ENCODE results near the gene DSN1. TPM values are rescaled to one million over a fixed set of nuclear protein-coding genes. Genes with fewer than 3 reads are reported as not detected.

Gene DSN1
- total RNA-seq, 1 experiment from 2014 or later = 40.8 TPM

DNA sequence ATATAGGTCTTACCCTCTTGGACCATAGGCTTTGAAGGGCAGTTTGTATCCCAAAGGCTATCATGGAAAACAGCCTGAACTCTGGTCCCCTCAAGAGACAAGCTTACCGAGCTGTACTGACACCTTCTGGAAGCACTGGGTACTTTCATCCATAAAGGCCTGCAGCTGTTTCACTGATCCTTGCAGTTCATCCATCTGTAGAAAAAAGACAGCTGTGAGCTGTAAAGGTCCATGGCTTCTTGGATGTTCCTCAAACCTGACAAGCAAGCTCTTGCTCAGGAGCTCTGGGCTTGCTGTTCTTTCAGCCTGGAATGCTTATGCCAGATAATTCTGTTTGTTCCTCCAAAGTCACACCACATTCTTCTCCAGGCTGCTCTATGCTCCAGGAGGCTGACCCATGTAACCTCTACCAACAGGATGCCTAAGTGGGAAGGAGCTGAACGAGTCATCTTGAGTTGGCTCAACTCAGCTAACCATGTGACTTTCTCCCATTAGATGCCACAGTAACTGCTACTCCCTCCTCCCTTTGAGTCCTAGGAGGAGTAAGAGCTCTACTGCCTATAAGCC is 18.8 kb downstream of the DSN1 start:
- Histone ChIP-seq H3K27me3 (replicated peaks; ENCODE audit: insufficient read depth, low read depth, low read length, poor library complexity) (no peaks in the 10 kb centered on the region), H3K36me3 (ENCODE audit: insufficient read depth, low read length, poor library complexity, severe bottlenecking) (peaks cover 74% of the 10 kb centered on the region), H3K4me1 (ENCODE audit: insufficient read depth, low read length, poor library complexity, severe bottlenecking) (no peaks in the 10 kb centered on the region), H3K4me3 (ENCODE audit: low read depth, low read length, poor library complexity, severe bottlenecking) (no peak overlapping the region), H3K9me3 (ENCODE audit: low read depth, low read length, poor library complexity, severe bottlenecking) (no peaks in the 10 kb centered on the region), H3K27ac (ENCODE audit: low read depth, low read length, poor library complexity, severe bottlenecking) (no peak overlapping the region)
- DNase-seq (ENCODE audit: low spot score) = peak; percentile 63
- TF ChIP-seq CTCF (conservative IDR thresholded peaks at IDR 0.05; ENCODE audit: low read depth, low read length) (peak; percentile 69), EZH2 (IDR thresholded peaks at IDR 0.05; ENCODE audit: borderline replicate concordance, low read depth, low read length, poor library complexity, severe bottlenecking) (no peak)
- no TSS peak for BruUV-seq (replicated peaks)
- ChIA-PET CTCF (interaction anchor here (0.7 to 1.3 kb wide), 5 partner anchors 22 to 142 kb away, joined by 3 to 4 read pairs (median 3); a partner anchor contains a TSS), POLR2A (ENCODE audit: low non-redundant PET) (interaction anchor here (0.6 kb wide), 1 partner anchor 173 kb away, joined by 4 read pairs; no protein-coding TSS in a partner anchor)
- intact Hi-C loops (cut with micrococcal nuclease; ENCODE audit: unreplicated experiment) = no loop called here

GRCh38 chr20:36752582-36752981 is 21.0 kb downstream of the DSN1 start:
- TF ChIP-seq CTCF (conservative IDR thresholded peaks at IDR 0.05; ENCODE audit: low read depth, low read length) = no peak
- TF ChIP-seq EZH2 (IDR thresholded peaks at IDR 0.05; ENCODE audit: borderline replicate concordance, low read depth, low read length, poor library complexity, severe bottlenecking) = no peak
- H3K4me1 ChIP-seq (ENCODE audit: insufficient read depth, low read length, poor library complexity, severe bottlenecking) = no peaks in the 10 kb centered on the region
- H3K36me3 ChIP-seq (ENCODE audit: insufficient read depth, low read length, poor library complexity, severe bottlenecking) = peaks cover 65% of the 10 kb centered on the region
- intact Hi-C loops (cut with micrococcal nuclease; ENCODE audit: unreplicated experiment) = no loop called here
- no peak overlapping the region for H3K4me3 ChIP-seq (ENCODE audit: low read depth, low read length, poor library complexity, severe bottlenecking)
- no peaks in the 10 kb centered on the region for H3K9me3 ChIP-seq (ENCODE audit: low read depth, low read length, poor library complexity, severe bottlenecking)
- ChIA-PET CTCF (no interaction called here), POLR2A (ENCODE audit: low non-redundant PET) (no interaction called here)
- H3K27me3 ChIP-seq (replicated peaks; ENCODE audit: insufficient read depth, low read depth, low read length, poor library complexity) = no peaks in the 10 kb centered on the region
- BruUV-seq (replicated peaks) = no TSS peak
- no peak overlapping the region for H3K27ac ChIP-seq (ENCODE audit: low read depth, low read length, poor library complexity, severe bottlenecking)
- DNase-seq (ENCODE audit: low spot score) = no peak

DNA sequence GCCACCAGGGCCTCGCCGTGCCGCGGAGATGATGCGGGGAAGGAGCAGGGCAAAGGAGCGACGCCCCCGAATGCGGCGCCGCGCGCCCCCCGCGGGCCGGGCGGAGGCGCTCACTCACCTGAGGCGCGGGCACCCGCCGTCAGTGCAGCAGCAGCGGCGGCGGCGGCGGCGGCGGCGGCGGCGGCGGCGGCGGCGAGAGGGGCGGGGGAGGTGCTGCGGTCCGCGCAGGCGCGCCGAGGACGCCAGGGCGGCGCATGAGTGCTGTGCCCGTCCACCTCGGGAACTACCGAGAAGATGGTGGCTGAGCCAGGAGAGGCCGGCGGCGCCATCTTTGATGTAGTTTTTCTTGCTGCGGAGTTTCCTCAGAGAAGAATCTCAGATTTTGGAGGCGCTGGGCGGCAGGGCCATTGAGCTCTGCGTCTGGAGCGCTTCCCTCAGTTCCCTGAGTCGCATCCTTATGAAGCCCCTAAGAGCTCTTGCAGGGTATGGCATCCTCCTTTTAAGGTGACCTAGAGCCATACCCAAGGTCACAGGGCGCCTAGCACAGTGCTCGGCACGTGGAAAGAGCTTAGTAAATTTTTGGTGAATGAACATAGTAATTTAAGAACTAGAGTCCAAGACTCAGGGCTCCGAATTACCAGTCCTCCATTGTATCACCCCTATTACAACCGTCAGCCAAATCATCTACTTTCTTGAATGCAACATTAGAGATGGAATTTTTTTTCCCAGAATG is 27.5 kb downstream of the DSN1 start, which contains the start of gene NDRG3:
Gene NDRG3 (minus strand): TSS at position 164 of the 733 bp plus-strand sequence. CDS start 24,355 bp downstream, outside the sequence.
- peak within 1 kb of the TSS; percentile 71 for H3K4me3 ChIP-seq (ENCODE audit: low read depth, low read length, poor library complexity, severe bottlenecking)
- peak within 1 kb of the TSS; percentile 62 for H3K27ac ChIP-seq (ENCODE audit: low read depth, low read length, poor library complexity, severe bottlenecking)
- TSS peak; percentile 92 for BruUV-seq (replicated peaks)
- no peak for TF ChIP-seq EZH2 (IDR thresholded peaks at IDR 0.05; ENCODE audit: borderline replicate concordance, low read depth, low read length, poor library complexity, severe bottlenecking)
- H3K9me3 ChIP-seq (ENCODE audit: low read depth, low read length, poor library complexity, severe bottlenecking) = no peaks in the 10 kb centered on the region
- H3K27me3 ChIP-seq (replicated peaks; ENCODE audit: insufficient read depth, low read depth, low read length, poor library complexity) = no peaks in the 10 kb centered on the region
- H3K4me1 ChIP-seq (ENCODE audit: insufficient read depth, low read length, poor library complexity, severe bottlenecking) = peaks cover 11% of the 10 kb centered on the region
- POLR2A ChIA-PET (ENCODE audit: low non-redundant PET) = interaction anchor here (0.5 to 0.7 kb wide), 2 partner anchors 10 to 229 kb away, joined by 3 read pairs; no protein-coding TSS in a partner anchor
- peaks cover 12% of the 10 kb centered on the region for H3K36me3 ChIP-seq (ENCODE audit: insufficient read depth, low read length, poor library complexity, severe bottlenecking)
- CTCF ChIA-PET = interaction anchor here (0.6 to 1.2 kb wide), 2 partner anchors 63 to 98 kb away, joined by 4 to 7 read pairs; no protein-coding TSS in a partner anchor
- intact Hi-C loops (cut with micrococcal nuclease; ENCODE audit: unreplicated experiment) = no loop called here
- DNase-seq (ENCODE audit: low spot score) = peak; percentile 97

Data from A673 (cell line).